IMR-90 (cell line): ENCODE results near the gene ADGRV1. TPM values are rescaled to one million over a fixed set of nuclear protein-coding genes. Genes with fewer than 3 reads are reported as not detected.

Experiments
- ATAC-seq: fragments of 200-7000 bp; cut with Tn5 transposase; 2 replicates; pipeline ENCODE4 v1.9.1; 2020; ENCODE audit warnings: low read depth, mild to moderate bottlenecking, moderate library complexity
- BruUV-seq: library from RNA; stranded (reverse); fragments of 400-500 nt; replicated peaks from 2 replicates; lab custom pipeline; 2021; lab: Mats Ljungman, UMichigan
- CTCF ChIA-PET: fragments of 300-600 bp; formaldehyde crosslinking; extraction: SDS; loops from one replicate; lab custom pipeline; 2021; ENCODE audit warnings: antibody characterized with exemption; lab: Yijun Ruan, JAX
- POLR2A ChIA-PET: fragments of 300-600 bp; sonication (Branson Sonifier 250); formaldehyde crosslinking; loops from one replicate; lab custom pipeline; 2022; ENCODE audit warnings: antibody characterized with exemption; ENCODE audit not compliant: unreplicated experiment; lab: Charles Lee
- DNase-seq: peaks from one replicate; pipeline ENCODE4 v3.0.0; 2013
- H2AFZ ChIP-seq: replicated peaks from 2 replicates; pipeline ENCODE3; 2013; ENCODE audit warnings: low read length, mild to moderate bottlenecking; ENCODE audit not compliant: poor library complexity
- H2AK5ac ChIP-seq: 2 replicates; pipeline ENCODE4 v1.6.1; 2013; ENCODE audit warnings: low read depth, low read length, inconsistent platforms
- H2AK9ac ChIP-seq: replicated peaks from 2 replicates; pipeline ENCODE3; 2013; ENCODE audit warnings: mild to moderate bottlenecking, low read depth, low read length, moderate library complexity; ENCODE audit not compliant: poor library complexity
- H2BK120ac ChIP-seq: 2 replicates; pipeline ENCODE4 v1.6.1; 2013; ENCODE audit warnings: low read depth, low read length, inconsistent platforms
- H2BK15ac ChIP-seq: 3 replicates; pipeline ENCODE4 v1.6.1; 2013; ENCODE audit warnings: low read depth, low read length, inconsistent platforms
- H2BK20ac ChIP-seq: 2 replicates; pipeline ENCODE4 v1.6.1; 2013; ENCODE audit warnings: low read depth, mild to moderate bottlenecking, inconsistent platforms, low read length, moderate library complexity
- H2BK5ac ChIP-seq: 2 replicates; pipeline ENCODE4 v1.6.1; 2013; ENCODE audit warnings: mild to moderate bottlenecking, low read depth, low read length, inconsistent platforms; ENCODE audit not compliant: poor library complexity, severe bottlenecking
- H3K14ac ChIP-seq: replicated peaks from 2 replicates; pipeline ENCODE4 v1.6.1; 2013; ENCODE audit warnings: low read depth, low read length, inconsistent platforms
- H3K18ac ChIP-seq: 2 replicates; pipeline ENCODE4 v1.6.1; 2013; ENCODE audit warnings: low read depth, low read length, control low read depth
- H3K23ac ChIP-seq: 2 replicates; pipeline ENCODE4 v1.6.1; 2013; ENCODE audit warnings: low read depth, low read length, inconsistent platforms
- H3K27ac ChIP-seq: 2 replicates; pipeline ENCODE4 v1.5.1; 2013; ENCODE audit warnings: mild to moderate bottlenecking, control low read depth, low read length; ENCODE audit not compliant: insufficient read depth
- H3K27me3 ChIP-seq: 2 replicates; pipeline ENCODE4 v1.6.1; 2013; ENCODE audit warnings: low read length; ENCODE audit not compliant: control insufficient read depth, insufficient read depth
- H3K36me3 ChIP-seq: 2 replicates; pipeline ENCODE4 v1.6.1; 2013; ENCODE audit warnings: low read length, mixed read lengths; ENCODE audit not compliant: control insufficient read depth, insufficient read depth
- H3K4ac ChIP-seq: 2 replicates; pipeline ENCODE4 v1.6.1; 2013; ENCODE audit warnings: low read depth, low read length, inconsistent platforms
- H3K4me1 ChIP-seq: 2 replicates; pipeline ENCODE4 v1.6.1; 2013; ENCODE audit warnings: low read length, mixed read lengths; ENCODE audit not compliant: control insufficient read depth, insufficient read depth
- H3K4me2 ChIP-seq: 2 replicates; pipeline ENCODE4 v1.6.1; 2013; ENCODE audit warnings: low read depth, mild to moderate bottlenecking, control low read depth, low read length, moderate library complexity
- H3K4me3 ChIP-seq: 2 replicates; pipeline ENCODE4 v1.5.1; 2013; ENCODE audit warnings: low read depth, mild to moderate bottlenecking, control low read depth, low read length, moderate library complexity; ENCODE audit not compliant: insufficient read depth
- H3K56ac ChIP-seq: 2 replicates; pipeline ENCODE4 v1.6.1; 2013; ENCODE audit warnings: low read length, inconsistent platforms; ENCODE audit not compliant: insufficient read depth; ENCODE audit errors: extremely low read depth
- H3K79me1 ChIP-seq, 2 experiments: 2 replicates each; pipeline ENCODE4 v1.6.1; 2013; ENCODE audit warnings: low read length in 2 of 2, inconsistent platforms in 1 of 2, low read depth in 1 of 2
- H3K9ac ChIP-seq: 2 replicates; pipeline ENCODE4 v1.6.1; 2013; ENCODE audit warnings: low read depth, low read length, control low read depth
- H3K9me1 ChIP-seq: 2 replicates; pipeline ENCODE4 v1.6.1; 2013; ENCODE audit warnings: low read length, inconsistent platforms; ENCODE audit not compliant: insufficient read depth
- H3K9me3 ChIP-seq: 2 replicates; pipeline ENCODE4 v1.6.1; 2013; ENCODE audit warnings: low read length; ENCODE audit not compliant: control insufficient read depth, insufficient read depth
- H4K20me1 ChIP-seq: 2 replicates; pipeline ENCODE4 v1.6.1; 2013; ENCODE audit warnings: low read length, inconsistent platforms; ENCODE audit not compliant: insufficient read depth
- H4K5ac ChIP-seq: 2 replicates; pipeline ENCODE4 v1.6.1; 2013; ENCODE audit warnings: mild to moderate bottlenecking, low read depth, low read length, control low read depth
- H4K8ac ChIP-seq, 2 experiments: 2 replicates each; pipeline ENCODE4 v1.6.1; 2013; ENCODE audit warnings: low read depth in 2 of 2, low read length in 2 of 2, control low read depth in 1 of 2, inconsistent platforms in 1 of 2
- H4K91ac ChIP-seq: 2 replicates; pipeline ENCODE4 v1.6.1; 2013; ENCODE audit warnings: low read depth, low read length, inconsistent platforms; ENCODE audit not compliant: insufficient read depth
- BHLHE40 ChIP-seq: fragments of 150-350 bp; IDR thresholded peaks from 2 replicates; pipeline ENCODE4 v1.6.1; 2016; ENCODE audit warnings: mild to moderate bottlenecking, low read depth, low read length
- CHD1 ChIP-seq: IDR thresholded peaks from 2 replicates; pipeline ENCODE4 v1.6.1; 2012; ENCODE audit warnings: low read depth, low read length, improper control_type of control experiment
- CTCF ChIP-seq: conservative IDR thresholded peaks from 2 replicates; pipeline ENCODE4 v1.5.1; 2012; ENCODE audit warnings: mild to moderate bottlenecking, low read depth, low read length, improper control_type of control experiment
- ELK1 ChIP-seq: fragments of 150-350 bp; IDR thresholded peaks from 2 replicates; pipeline ENCODE4 v1.6.1; 2016; ENCODE audit warnings: low read depth, mild to moderate bottlenecking, low read length, moderate library complexity, borderline replicate concordance
- FOS ChIP-seq: fragments of 150-350 bp; IDR thresholded peaks from 2 replicates; pipeline ENCODE4 v1.6.1; 2016; ENCODE audit warnings: low read depth, low read length
- MAFK ChIP-seq: IDR thresholded peaks from 2 replicates; pipeline ENCODE4 v1.6.1; 2012; ENCODE audit warnings: low read depth, low read length, improper control_type of control experiment
- MAZ ChIP-seq: IDR thresholded peaks from 2 replicates; pipeline ENCODE4 v1.6.1; 2012; ENCODE audit warnings: low read depth, mild to moderate bottlenecking, low read length, improper control_type of control experiment, moderate library complexity, borderline replicate concordance
- MXI1 ChIP-seq: IDR thresholded peaks from 2 replicates; pipeline ENCODE4 v1.6.1; 2012; ENCODE audit warnings: low read depth, mild to moderate bottlenecking, low read length, moderate library complexity, borderline replicate concordance
- NFE2L2 ChIP-seq: fragments of 150-350 bp; IDR thresholded peaks from 2 replicates; pipeline ENCODE4 v1.6.1; 2016; ENCODE audit warnings: low read depth, mild to moderate bottlenecking, low read length
- POLR2A ChIP-seq: IDR thresholded peaks from 2 replicates; pipeline ENCODE4 v1.6.1; 2012; ENCODE audit warnings: mild to moderate bottlenecking, low read depth, low read length
- RAD21 ChIP-seq: IDR thresholded peaks from 2 replicates; pipeline ENCODE4 v1.6.1; 2012; ENCODE audit warnings: low read length, improper control_type of control experiment
- RCOR1 ChIP-seq: IDR thresholded peaks from 2 replicates; pipeline ENCODE4 v1.6.1; 2012; ENCODE audit warnings: mild to moderate bottlenecking, low read length, improper control_type of control experiment; ENCODE audit not compliant: insufficient replicate concordance
- RFX5 ChIP-seq: IDR thresholded peaks from 2 replicates; pipeline ENCODE4 v1.8.0; 2012; ENCODE audit warnings: low read depth, mild to moderate bottlenecking, low read length, moderate library complexity
- SMC3 ChIP-seq: fragments of 150-350 bp; IDR thresholded peaks from 2 replicates; pipeline ENCODE4 v1.6.1; 2016; ENCODE audit warnings: low read depth, mild to moderate bottlenecking, antibody characterized with exemption, low read length, moderate library complexity
- USF2 ChIP-seq: fragments of 150-350 bp; IDR thresholded peaks from 2 replicates; pipeline ENCODE4 v1.6.1; 2017; ENCODE audit warnings: mild to moderate bottlenecking, antibody characterized with exemption, low read length, low read depth
- WGBS, 2 experiments: methylation state at CpG; one replicate each; pipeline versions ENCODE4 v1.1.5 to v1.1.7; 2013; ENCODE audit warnings: missing lambda C conversion rate in 2 of 2; ENCODE audit not compliant: insufficient read length in 1 of 2; ENCODE audit errors: extremely low coverage in 2 of 2; 5-methylcytosine and 5-hydroxymethylcytosine counted together
- dilution Hi-C: fragments of 300-500 bp; cut with HindIII; formaldehyde crosslinking; loops from one replicate; pipeline ENCODE4 v1.14.3; 2018; ENCODE audit warnings: low sequenced_read_pairs; ENCODE audit not compliant: unreplicated experiment
- in situ Hi-C: fragments of 300-500 bp; cut with MboI; formaldehyde crosslinking; loops from 3 replicates; pipeline ENCODE4 v1.14.3; 2019; ENCODE audit warnings: low sequenced_read_pairs, inconsistent platforms, mixed read lengths
- intact Hi-C: fragments of 100-400 bp; cut with micrococcal nuclease; formaldehyde crosslinking; loops from 2 replicates; pipeline ENCODE4 v1.10.0; 2022
- polyA plus RNA-seq, 3 experiments: library from polyadenylated mRNA; depleted of rRNA; stranded (reverse); fragments of >200 nt; gene quantifications; 2 replicates each; pipeline ENCODE4 v1.2.3, GENCODE V29; 2012; ENCODE audit warnings: low replicate concordance in 1 of 3
- total RNA-seq: library from RNA; depleted of rRNA; stranded (reverse); fragments of >200 nt; gene quantifications from 2 replicates; pipeline ENCODE4 v1.2.3, GENCODE V29; 2012

The ADGRV1 gene
- total and polyA plus RNA-seq, 2 of the 4 experiments (the other 2 are of a cell fraction): under 0.01 TPM; not detected in 1

GRCh38 chr5:91140657-91141056, 582.1 kb downstream of the ADGRV1 start:
- Histone ChIP-seq H4K20me1 (no peaks in the 10 kb centered on the region), H2BK20ac (no peak overlapping the region), H3K4ac (no peak overlapping the region), H2BK15ac (peak overlapping the region; percentile 70; the same call in 1 of the 3 replicates), H3K27ac (no peak overlapping the region), H3K4me1 (peaks cover 13% of the 10 kb centered on the region), H4K5ac (no peak overlapping the region), H3K23ac (no peak overlapping the region), H2AFZ (no peak overlapping the region), H3K9me3 (no peaks in the 10 kb centered on the region), H3K9ac (no peak overlapping the region), H3K4me2 (no peak overlapping the region), H2BK5ac (no peak overlapping the region), H3K18ac (peak overlapping the region; percentile 59; the same call in 1 of the 2 replicates), H3K79me1 (no peaks in the 10 kb centered on the region), H2AK9ac (no peak overlapping the region), H3K4me3 (no peak overlapping the region), H3K14ac (no peak overlapping the region), H4K91ac (no peak overlapping the region), H2AK5ac (no peak overlapping the region; the same call in 1 of the 2 replicates), H4K8ac (no peak overlapping the region), H2BK120ac (no peak overlapping the region), H3K36me3 (no peaks in the 10 kb centered on the region), H3K27me3 (no peaks in the 10 kb centered on the region), H3K56ac (no peak overlapping the region), H3K9me1 (0 out of 2 replicates have a peak, but pooled peaks cover 2% of the 10 kb centered on the region)
- intact Hi-C loops: no loop called here
- no CpG with 5 or more reads among the region's 2 CpGs for WGBS, 2 experiments
- ATAC-seq (no peak), DNase-seq (no peak)
- in situ Hi-C loops: no loop called here
- POLR2A ChIA-PET: no interaction called here
- BruUV-seq: no TSS peak
- dilution Hi-C loops: no loop called here
- TF ChIP-seq USF2: no peak
- no peak for TF ChIP-seq CHD1
- TF ChIP-seq ELK1: no peak
- TF ChIP-seq CTCF: no peak
- no peak for TF ChIP-seq RFX5
- no peak for TF ChIP-seq RAD21
- TF ChIP-seq POLR2A: no peak
- no peak for TF ChIP-seq FOS
- no peak for TF ChIP-seq MXI1
- TF ChIP-seq RCOR1: no peak
- no peak for TF ChIP-seq SMC3
- TF ChIP-seq MAZ: no peak
- TF ChIP-seq MAFK: no peak
- TF ChIP-seq BHLHE40: no peak
- TF ChIP-seq NFE2L2: no peak
- CTCF ChIA-PET: no interaction called here
